GM21786 (cell line): ENCODE data around the gene C7orf33.
"Not testable (repeated sequence)": the region's sequence is repeated elsewhere in the genome, so short reads cannot be mapped to it uniquely, and the experiment has no call there.

Experiments
- ATAC-seq: cut with Tn5 transposase; IDR thresholded peaks from one replicate; pipeline ENCODE4 v1.9.1; 2021; ENCODE audit not compliant: unreplicated experiment

C7orf33 gene

DNA sequence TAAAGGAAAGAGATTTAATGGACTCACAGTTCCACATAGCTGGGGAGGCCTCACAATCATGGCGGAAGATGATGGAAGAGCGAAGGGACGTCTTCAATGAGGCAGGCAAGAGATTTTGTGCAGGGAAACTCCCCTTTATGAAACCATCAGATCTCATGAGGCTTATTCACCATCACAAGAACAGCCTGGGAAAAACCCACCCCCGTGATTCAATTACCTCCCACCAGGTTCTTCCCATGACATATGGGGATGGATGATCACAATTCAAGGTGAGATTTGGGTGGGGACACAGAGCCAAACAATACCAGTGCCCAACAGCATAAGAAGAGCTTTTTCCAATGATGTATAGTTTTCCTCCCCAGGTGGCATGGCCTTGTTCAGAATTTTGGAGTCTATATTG lies 11.2 kb upstream of the C7orf33 start:
- no peak for ATAC-seq

DNA sequence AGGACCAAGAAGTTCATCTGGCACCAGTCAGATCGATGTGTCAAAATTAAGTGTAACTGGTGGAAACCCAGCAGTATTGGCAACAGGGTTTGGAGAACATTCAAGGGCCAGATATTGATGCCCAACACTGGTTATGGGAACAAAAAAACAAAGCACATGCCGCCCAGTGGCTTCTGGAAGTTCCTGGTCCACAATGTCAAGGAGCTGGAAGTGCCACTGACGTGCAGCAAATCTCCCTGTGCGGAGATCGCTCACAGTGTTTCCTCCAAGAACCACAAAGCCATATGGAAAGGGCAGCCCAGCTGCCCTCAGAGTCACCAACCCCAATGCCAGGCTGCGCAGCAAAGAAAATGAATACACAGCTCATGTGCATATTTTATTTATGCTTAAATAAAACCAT lies 10.1 kb upstream of the C7orf33 start:
- no peak for ATAC-seq

DNA sequence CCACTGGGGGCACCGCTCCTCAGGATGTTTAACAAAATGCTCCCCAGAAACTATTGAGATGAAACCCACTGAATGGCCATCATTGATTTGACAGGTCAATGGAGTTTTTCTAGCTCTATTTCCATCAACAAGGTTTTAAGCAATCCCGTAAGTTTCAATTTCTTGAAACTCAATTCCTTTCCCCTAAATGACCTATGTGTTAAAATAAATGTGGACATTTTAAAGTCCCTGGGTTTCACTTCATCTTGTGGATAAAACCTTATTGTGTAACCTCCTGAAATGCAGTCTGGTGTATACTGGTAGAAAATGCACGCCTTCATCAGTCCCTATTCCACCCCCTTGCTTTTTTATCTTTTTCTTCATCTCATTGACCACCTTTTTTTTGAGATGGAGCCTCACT lies 8.9 kb upstream of the C7orf33 start:
- ATAC-seq, result no peak

GRCh38 chr7:148584154-148584827 lies 6.3 kb upstream of the C7orf33 start:
- ATAC-seq, result peak; percentile 97

GRCh38 chr7:148585399-148585798 lies 5.2 kb upstream of the C7orf33 start:
- ATAC-seq, result no peak

DNA sequence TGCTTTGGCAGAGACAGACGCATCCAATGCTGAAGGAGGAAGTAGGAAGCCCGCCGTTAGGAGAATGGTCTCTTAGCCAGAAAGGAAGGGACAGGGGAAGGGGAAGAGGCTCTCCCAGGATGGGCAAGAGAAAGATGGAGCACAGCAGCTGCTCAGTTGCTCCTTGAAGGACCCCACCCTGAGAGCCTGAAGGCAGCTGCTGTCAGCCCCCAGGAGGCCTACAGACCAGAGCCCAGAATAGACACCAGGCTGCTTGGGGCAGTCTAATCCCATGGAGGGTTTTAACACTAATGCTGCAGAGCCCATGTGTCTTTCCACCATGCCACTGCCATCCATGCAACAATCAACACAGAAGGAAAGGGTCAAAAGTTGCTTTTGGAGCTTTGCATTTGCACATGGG lies 3.5 kb upstream of the C7orf33 start:
- no peak for ATAC-seq

GRCh38 chr7:148588168-148588567 lies 2.4 kb upstream of the C7orf33 start:
- ATAC-seq, result no peak

DNA sequence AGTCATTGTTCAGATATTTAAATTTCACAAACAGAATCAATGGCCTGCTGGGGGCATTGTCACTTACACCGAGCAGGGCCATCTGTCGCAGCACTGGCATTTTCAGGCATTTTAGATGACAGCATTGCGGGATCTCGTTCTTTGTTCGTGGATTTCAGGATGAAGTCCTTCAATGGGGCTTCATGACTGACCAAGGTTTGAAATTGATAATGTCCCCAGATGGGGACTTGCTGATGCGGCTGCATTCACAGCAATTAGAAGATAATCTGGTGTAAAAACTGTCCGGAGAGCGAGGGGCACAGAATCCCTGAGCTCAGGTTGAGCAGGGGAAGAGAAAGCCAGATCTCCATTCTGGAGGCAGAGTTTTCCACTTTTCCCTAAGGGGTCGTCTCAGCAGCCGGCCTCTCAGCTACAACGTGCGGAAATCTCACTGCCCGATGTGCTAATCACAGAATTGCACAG lies 1.9 kb upstream of the C7orf33 start:
- no peak for ATAC-seq

DNA sequence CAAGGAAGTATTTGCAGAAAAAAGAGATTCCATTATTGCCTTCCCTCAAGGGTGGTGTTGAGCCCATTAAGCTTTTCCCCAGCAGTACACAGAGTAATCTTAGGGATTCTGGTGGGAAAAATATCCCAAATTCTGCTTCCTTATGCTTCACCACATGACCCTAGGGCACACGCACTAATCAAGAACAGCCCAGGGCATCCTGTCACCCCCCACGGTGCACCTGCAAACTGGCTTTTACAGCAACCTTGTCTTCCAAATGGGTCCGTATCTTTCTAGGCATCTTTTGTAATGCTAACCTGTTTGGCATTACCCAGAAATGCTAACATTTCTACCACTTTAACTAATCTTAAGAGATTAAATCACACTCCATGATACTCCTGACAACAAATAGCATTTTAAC lies 926 bp upstream of the C7orf33 start:
- ATAC-seq, result no peak

GRCh38 chr7:148596354-148596753 lies 5.8 kb downstream of the C7orf33 start:
- not testable (repeated sequence) for ATAC-seq

- ATAC-seq, result no peak
Observed at GRCh38 chr7:148598351-148598750, 7.8 kb downstream of the C7orf33 start.

- ATAC-seq, result no peak
Observed at GRCh38 chr7:148605350-148605749, 14.8 kb downstream of the C7orf33 start.

DNA sequence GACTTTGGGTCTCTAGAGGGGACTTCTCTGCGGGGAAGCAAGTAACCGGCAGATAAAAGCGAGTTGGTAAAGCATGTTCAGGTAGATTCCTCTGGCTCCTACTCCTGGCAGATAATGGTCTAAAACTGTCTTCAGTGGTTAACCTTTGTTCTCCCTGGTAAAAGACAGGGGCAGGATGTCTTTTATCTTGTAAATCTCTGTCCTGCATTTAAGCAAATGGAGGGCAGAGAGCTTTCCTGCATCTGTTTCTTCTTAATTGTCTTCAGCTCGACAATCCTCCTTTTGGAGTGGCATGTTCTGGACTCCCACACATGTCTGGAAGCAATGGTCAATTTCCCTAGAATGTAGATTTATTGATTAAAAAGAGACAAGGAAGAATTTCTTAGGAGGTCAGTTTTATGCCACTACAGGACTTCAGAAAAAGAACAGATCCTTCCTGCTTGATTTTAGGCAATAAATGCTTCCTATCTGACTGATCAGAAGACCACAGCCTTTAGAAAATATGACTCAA lies 16.6 kb downstream of the C7orf33 start:
- ATAC-seq, result no peak

- no peak for ATAC-seq
Observed at GRCh38 chr7:148609045-148609725, 18.6 kb downstream of the C7orf33 start.

DNA sequence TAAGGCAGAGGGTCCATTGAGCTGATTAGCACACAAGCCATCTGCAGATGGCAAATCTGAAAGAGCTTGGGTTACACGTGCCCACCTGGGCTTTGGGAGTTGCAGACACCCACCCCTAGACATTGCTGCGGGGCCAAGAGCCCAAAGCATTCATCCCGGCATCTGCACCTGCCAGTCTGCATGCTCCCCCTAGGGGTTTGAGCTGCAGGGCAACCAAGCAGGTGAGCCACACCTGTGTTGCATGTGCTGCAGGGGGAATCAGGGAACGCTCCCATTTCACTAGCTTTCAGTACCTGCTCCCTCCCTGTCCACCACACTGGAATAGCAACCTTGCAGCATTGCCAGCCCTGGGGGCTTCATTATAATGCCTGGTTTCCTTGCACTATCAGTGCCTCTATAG lies 21.1 kb downstream of the C7orf33 start:
- ATAC-seq, result no peak

DNA sequence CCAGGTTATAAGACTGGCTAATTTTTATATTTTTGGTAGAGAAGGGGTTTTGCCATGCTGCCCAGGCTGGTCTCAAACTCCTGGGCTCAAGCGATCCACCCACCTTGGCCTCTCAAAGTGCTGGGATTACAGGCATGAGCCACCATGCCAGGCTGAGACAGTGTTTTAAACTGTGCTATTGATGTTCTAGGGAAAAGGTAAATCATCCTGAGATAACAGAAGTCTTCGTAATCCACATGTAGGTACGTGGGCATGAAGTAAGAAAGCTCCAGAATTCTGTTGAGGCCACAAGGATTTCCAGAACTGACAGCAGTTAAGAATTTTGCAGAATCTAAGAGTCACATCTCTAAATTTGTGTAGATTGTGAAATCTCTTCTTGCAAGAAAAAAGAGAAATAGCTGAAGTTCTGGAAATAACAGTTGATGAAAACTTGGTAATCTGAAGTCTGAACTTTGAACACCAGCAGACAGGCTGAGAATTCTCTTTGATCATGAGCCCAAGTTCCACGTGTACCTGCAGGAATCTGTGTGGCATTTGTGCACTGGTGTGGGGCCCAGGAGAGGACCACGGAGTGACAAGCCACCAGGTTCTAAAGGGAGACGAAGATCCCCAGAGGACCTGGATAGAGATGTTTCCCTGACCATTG lies 24.6 kb downstream of the C7orf33 start:
- no peak for ATAC-seq

DNA sequence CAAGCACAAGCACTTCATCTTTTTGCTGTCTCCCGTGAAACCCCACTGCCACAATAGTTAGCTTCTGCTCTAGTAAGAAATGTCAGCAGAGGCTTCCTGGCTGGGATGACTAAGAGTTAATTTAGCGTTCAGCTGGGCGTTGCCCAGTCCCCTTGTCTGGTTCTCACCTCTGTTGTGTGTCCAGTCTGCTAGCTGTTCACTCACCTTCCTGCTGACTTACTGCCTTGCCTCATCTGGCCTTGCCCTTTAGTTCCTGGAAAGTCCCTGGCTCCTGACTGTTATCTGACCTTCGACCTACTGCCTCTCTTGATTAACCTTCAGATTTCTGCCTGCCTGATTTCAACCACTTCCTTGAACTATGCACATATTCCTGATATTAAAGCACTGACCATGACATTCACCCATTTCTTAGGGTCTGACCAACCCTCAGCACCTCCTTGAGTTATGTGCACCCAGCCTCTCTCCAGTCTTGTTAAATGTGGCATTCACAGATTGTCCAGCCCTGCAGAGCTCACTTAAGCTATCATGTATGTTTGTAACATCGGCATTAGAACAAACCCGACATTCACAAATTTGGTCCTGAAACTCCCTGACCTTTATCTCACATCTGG lies 30.3 kb downstream of the C7orf33 start:
- no peak for ATAC-seq

DNA sequence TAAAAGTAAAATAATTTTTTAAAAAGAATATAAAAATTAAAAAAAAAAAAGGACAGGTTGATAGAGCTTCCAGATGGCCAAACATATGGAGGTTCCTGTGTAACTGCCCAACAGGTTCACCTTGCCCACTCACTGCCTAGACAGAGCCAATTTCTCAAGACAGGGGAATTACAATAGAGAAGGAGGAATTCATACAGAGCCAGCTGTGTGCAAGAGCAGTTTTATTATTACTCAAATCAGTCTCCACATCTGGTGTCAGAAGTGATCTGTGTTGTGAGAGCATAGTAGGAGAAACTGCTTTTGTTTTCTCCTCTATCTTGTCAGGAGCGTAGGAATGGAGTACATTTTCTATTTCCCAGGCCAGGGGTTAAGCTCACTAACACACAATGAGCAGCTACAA lies 31.0 kb downstream of the C7orf33 start:
- no peak for ATAC-seq

GRCh38 chr7:148622887-148623585 lies 32.5 kb downstream of the C7orf33 start:
- ATAC-seq, result no peak

- no peak for ATAC-seq
Observed at GRCh38 chr7:148623586-148624282, 33.2 kb downstream of the C7orf33 start.
